OCI-LY3 (cell line): Measurements from ENCODE around the gene SLC43A2.

ENCODE experiments used
- H2AFZ ChIP-seq: fragments of 200-600, 300-600 bp; shearing (Covaris generic); 2 replicates; pipeline ENCODE4 v1.6.0; 2014; ENCODE audit warnings: antibody characterized with exemption, low read depth, low read length
- H3K27ac ChIP-seq: fragments of 200-600, 300-600 bp; sonication (generic); 2 replicates; pipeline ENCODE4 v1.5.1; 2014; ENCODE audit warnings: mild to moderate bottlenecking, low read length, moderate library complexity, mixed read lengths
- H3K27me3 ChIP-seq: fragments of 200-600, 300-600 bp; sonication (generic); 2 replicates; pipeline ENCODE4 v1.6.1; 2014; ENCODE audit warnings: low read depth, low read length, mixed read lengths
- H3K36me3 ChIP-seq: fragments of 200-600, 300-600 bp; sonication (generic); replicated peaks from 2 replicates; pipeline ENCODE3; 2014; ENCODE audit warnings: low read depth, low read length, mixed read lengths
- H3K4me1 ChIP-seq: fragments of 300-600, 200-600 bp; sonication (generic); 2 replicates; pipeline ENCODE4 v1.6.1; 2014; ENCODE audit warnings: low read length, mixed read lengths
- H3K4me2 ChIP-seq: fragments of 200-600, 300-600 bp; sonication (generic); 2 replicates; pipeline ENCODE4 v1.6.1; 2014; ENCODE audit warnings: low read length, mixed read lengths
- H3K4me3 ChIP-seq: fragments of 300-600, 200-600 bp; sonication (generic); 2 replicates; pipeline ENCODE4 v1.5.1; 2014; ENCODE audit warnings: antibody characterized with exemption, mild to moderate bottlenecking, low read length, moderate library complexity
- H3K79me2 ChIP-seq: fragments of 300-600, 200-600 bp; shearing (Covaris generic); 2 replicates; pipeline ENCODE4 v1.6.1; 2014; ENCODE audit warnings: mild to moderate bottlenecking, low read length, mixed read lengths
- H3K9ac ChIP-seq: fragments of 300-600, 200-600 bp; shearing (Covaris generic); 2 replicates; pipeline ENCODE4 v1.6.0; 2014; ENCODE audit warnings: mild to moderate bottlenecking, low read length, moderate library complexity
- H3K9me3 ChIP-seq: fragments of 200-600, 300-600 bp; shearing (Covaris generic); 2 replicates; pipeline ENCODE4 v1.6.1; 2014; ENCODE audit warnings: low read length, mixed read lengths; ENCODE audit not compliant: insufficient read depth
- H4K20me1 ChIP-seq: fragments of 200-600, 300-600 bp; sonication (generic); 2 replicates; pipeline ENCODE4 v1.6.1; 2016; ENCODE audit warnings: low read length, mixed read lengths; ENCODE audit not compliant: insufficient read depth
- EZH2phosphoT487 ChIP-seq: fragments of 200-600 bp; shearing (Covaris generic); IDR thresholded peaks from 2 replicates; pipeline ENCODE4 v1.6.1; 2018; ENCODE audit warnings: antibody characterized with exemption, mixed run types, low read depth
- TF ChIP-seq, protein P1 (sequence below): fragments of 200-600, 300-600 bp; sonication (generic); IDR thresholded peaks from 2 replicates; pipeline ENCODE4 v1.5.1; 2014; ENCODE audit warnings: antibody characterized with exemption, low read length, low read depth

SLC43A2 gene

DNA sequence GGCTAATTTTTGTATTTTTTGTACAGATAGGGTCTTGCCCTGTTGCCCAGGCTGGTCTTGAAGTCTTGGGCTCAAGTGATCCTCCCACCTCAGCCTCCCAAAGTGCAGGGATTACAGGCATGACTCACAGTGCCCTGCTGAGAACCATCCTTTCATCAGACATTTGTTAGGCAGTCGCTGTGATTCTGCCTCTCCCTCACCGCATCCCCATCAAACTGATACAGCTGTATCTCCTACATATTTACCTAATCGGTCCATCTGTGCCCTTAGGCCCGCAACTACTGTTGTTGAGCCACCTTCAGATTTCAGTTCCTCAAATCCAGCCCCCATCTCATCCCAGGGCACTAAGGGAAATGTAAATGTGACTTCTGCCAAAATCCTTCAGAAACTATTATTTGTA lies 2.0 kb upstream of the SLC43A2 start:
- H4K20me1 ChIP-seq, result no peaks in the 10 kb centered on the region
- no peak for TF ChIP-seq EZH2phosphoT487
- TF ChIP-seq, protein P1, sequence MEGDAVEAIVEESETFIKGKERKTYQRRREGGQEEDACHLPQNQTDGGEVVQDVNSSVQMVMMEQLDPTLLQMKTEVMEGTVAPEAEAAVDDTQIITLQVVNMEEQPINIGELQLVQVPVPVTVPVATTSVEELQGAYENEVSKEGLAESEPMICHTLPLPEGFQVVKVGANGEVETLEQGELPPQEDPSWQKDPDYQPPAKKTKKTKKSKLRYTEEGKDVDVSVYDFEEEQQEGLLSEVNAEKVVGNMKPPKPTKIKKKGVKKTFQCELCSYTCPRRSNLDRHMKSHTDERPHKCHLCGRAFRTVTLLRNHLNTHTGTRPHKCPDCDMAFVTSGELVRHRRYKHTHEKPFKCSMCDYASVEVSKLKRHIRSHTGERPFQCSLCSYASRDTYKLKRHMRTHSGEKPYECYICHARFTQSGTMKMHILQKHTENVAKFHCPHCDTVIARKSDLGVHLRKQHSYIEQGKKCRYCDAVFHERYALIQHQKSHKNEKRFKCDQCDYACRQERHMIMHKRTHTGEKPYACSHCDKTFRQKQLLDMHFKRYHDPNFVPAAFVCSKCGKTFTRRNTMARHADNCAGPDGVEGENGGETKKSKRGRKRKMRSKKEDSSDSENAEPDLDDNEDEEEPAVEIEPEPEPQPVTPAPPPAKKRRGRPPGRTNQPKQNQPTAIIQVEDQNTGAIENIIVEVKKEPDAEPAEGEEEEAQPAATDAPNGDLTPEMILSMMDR, result no peak
- H3K4me3 ChIP-seq, result no peak overlapping the region
- no peak overlapping the region for H2AFZ ChIP-seq
- peaks cover 25% of the 10 kb centered on the region for H3K4me1 ChIP-seq
- H3K27me3 ChIP-seq, result peaks cover 3% of the 10 kb centered on the region
- H3K4me2 ChIP-seq, result peak overlapping the region; percentile 22; the same call in 1 of the 2 replicates
- H3K9me3 ChIP-seq, result no peaks in the 10 kb centered on the region
- no peaks in the 10 kb centered on the region for H3K36me3 ChIP-seq
- H3K27ac ChIP-seq, result no peak overlapping the region
- no peak overlapping the region for H3K9ac ChIP-seq
- no peaks in the 10 kb centered on the region for H3K79me2 ChIP-seq

DNA sequence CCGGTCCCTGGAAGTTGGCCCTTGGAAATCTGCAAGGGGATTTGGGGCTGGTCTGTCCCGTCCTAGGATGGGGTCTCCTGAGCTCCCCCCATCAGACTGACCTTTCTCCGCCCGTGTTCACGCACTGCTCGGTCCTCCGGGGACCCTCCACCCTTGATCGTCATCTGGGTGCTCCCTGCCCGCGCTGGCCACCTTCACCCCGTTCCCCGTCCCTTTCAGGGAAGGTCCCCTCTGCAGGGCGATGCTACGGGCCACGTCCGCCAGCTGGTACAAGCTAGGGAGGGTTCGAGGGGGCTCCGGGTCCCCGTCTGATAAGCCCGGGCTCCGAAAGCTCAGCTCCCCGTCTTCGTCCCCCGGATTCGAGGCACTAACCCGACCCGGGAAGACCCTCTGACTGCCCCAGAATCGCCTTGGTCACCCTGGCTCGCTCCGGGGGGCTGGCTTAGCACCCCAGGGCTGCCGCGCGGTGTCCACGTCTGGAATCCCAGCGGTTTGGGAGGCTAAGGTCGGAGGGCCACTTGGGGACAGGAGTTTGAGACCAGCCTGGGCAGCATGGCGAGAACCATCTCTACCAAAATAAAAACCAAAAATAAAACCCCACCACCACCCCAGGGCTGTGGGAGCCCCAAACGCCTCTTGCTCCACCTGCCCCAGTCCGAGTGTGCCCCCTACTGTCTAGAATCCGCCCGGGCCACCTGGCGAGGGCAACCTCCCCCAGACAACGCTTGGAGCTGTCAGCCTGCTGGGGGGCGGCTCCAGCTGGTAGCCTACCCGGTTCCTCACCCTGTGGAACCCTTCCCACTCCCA lies 1.1 kb upstream of the SLC43A2 start:
- no peaks in the 10 kb centered on the region for H4K20me1 ChIP-seq
- peak overlapping the region; percentile 99 for H3K4me2 ChIP-seq
- TF ChIP-seq, protein P1, result peak; percentile 76
- no peak for TF ChIP-seq EZH2phosphoT487
- H3K9ac ChIP-seq, result peak overlapping the region; percentile 81
- peaks cover 25% of the 10 kb centered on the region for H3K4me1 ChIP-seq
- H3K79me2 ChIP-seq, result no peaks in the 10 kb centered on the region
- peak overlapping the region; percentile 56 for H3K27ac ChIP-seq
- no peaks in the 10 kb centered on the region for H3K36me3 ChIP-seq
- H3K27me3 ChIP-seq, result peaks cover 3% of the 10 kb centered on the region
- H3K9me3 ChIP-seq, result no peaks in the 10 kb centered on the region
- peak overlapping the region; percentile 97 for H3K4me3 ChIP-seq
- peak overlapping the region; percentile 27 for H2AFZ ChIP-seq

DNA sequence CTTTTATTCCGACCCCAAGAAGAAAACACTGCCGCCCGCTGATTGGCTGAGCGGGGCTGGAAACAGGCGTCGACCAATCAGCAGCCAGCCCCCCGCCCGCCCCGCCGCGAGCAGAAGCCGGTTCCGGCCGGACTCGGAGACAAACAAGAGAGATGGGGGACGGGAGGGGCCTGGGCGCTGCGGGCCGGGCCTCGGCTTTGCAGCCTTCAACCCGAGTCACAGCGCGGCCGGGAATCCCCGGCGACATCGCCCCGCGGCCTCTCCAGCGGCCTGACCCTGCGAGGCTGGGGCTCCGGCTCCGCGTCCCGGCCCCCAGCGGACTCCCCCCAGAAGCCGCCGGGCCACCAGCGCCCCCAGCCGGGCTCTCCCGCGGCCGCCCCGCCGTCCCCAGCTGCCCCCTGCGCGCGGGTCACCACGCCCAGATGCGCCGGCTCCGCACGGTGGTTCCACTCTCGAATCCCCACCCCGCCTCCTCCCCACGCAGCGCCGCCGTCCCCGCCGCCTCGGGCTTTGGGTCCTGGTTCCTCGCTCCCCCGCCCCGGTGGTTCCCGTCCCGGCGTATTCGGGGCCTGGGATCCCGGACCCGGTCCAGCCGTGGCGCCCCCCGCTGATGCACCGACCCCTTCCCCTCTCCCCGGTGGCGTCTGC lies 346 bp upstream of the SLC43A2 start:
- no peak overlapping the region; the same call in 1 of the 2 replicates for H2AFZ ChIP-seq
- no peaks in the 10 kb centered on the region for H3K9me3 ChIP-seq
- no peaks in the 10 kb centered on the region for H4K20me1 ChIP-seq
- H3K4me2 ChIP-seq, result peak overlapping the region; percentile 99
- H3K4me1 ChIP-seq, result peaks cover 25% of the 10 kb centered on the region
- no peaks in the 10 kb centered on the region for H3K36me3 ChIP-seq
- H3K27me3 ChIP-seq, result peaks cover 3% of the 10 kb centered on the region
- no peaks in the 10 kb centered on the region for H3K79me2 ChIP-seq
- TF ChIP-seq, protein P1, result peak; percentile 43
- no peak for TF ChIP-seq EZH2phosphoT487
- H3K4me3 ChIP-seq, result peak overlapping the region; percentile 97
- H3K27ac ChIP-seq, result peak overlapping the region; percentile 56
- H3K9ac ChIP-seq, result peak overlapping the region; percentile 81

DNA sequence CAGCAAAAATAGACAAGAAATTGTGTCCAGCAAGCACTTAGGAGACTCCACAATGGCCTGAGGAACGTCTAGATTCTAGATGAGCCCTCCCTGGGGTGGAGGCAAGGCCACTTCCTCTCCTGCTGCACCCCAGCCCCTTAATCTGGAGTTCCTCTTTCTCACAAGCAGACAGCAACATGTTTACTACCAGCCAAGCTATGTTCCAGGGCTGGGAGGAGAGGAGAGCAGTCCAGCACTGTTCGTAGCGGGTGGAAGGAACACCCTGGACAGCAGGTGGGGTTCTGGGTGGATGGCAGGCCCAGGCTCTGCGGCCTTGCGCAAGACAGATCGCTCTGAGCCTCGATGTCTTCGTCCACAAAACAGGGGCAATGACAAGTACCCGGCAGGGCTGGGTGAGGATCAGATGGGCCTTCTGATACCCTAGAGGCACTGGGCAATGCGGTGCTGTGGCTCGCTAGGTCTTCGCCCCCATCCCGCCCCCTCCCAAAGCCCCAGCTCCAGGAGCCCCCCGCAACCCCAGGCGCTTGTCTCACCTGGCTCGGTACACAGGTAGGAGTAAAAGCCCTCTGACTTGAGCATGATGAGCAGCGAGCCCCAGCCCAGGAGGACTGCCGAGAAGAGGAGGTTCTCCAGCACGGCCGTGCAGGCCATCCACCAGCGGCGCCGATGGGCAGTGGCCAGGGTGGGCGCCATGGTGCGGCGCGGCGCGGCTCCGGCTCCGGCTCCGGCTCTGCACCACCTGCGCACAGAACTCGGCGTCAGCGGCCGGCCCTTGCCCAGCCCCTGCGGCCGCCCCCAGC lies 1.3 kb downstream of the SLC43A2 start:
- Histone ChIP-seq H3K79me2 (no peaks in the 10 kb centered on the region), H3K27ac (peak overlapping the region; percentile 33), H2AFZ (peak overlapping the region; percentile 61)

More for the DNA sequence above, 1.3 kb downstream of the SLC43A2 start:
- Histone ChIP-seq H3K27me3 (peaks cover 3% of the 10 kb centered on the region), H4K20me1 (no peaks in the 10 kb centered on the region), H3K4me3 (peak overlapping the region; percentile 97), H3K36me3 (no peaks in the 10 kb centered on the region), H3K9ac (peak overlapping the region; percentile 79), H3K4me1 (peaks cover 25% of the 10 kb centered on the region), H3K9me3 (no peaks in the 10 kb centered on the region), H3K4me2 (peak overlapping the region; percentile 97)
- TF ChIP-seq EZH2phosphoT487, result no peak
- TF ChIP-seq, protein P1, result no peak
